Suprapubic skin (tissue), 4 donors: Measurements from ENCODE around the gene SLC30A3. TPM values are rescaled to one million over a fixed set of nuclear protein-coding genes. Genes with fewer than 3 reads are reported as not detected.

ENCODE experiments used
- DNase-seq, 2 donors: peaks; one replicate each; pipeline ENCODE4 v3.0.0-alpha.2; 2019; ENCODE audit warnings: low spot score in 2 of 2
- H3K27ac ChIP-seq: fragments of 200-600 bp; sonication (generic); one replicate; pipeline ENCODE4 v1.5.1; 2019
- H3K27me3 ChIP-seq: fragments of 200-600 bp; sonication (generic); one replicate; pipeline ENCODE4 v1.5.1; 2019
- H3K36me3 ChIP-seq: fragments of 200-600 bp; sonication (generic); one replicate; pipeline ENCODE4 v1.5.1; 2019
- H3K4me1 ChIP-seq: fragments of 200-600 bp; sonication (generic); one replicate; pipeline ENCODE4 v1.5.1; 2019
- H3K4me3 ChIP-seq: fragments of 200-600 bp; sonication (generic); one replicate; pipeline ENCODE4 v1.5.1; 2019; ENCODE audit warnings: mild to moderate bottlenecking
- H3K9me3 ChIP-seq: fragments of 200-600 bp; sonication (generic); one replicate; pipeline ENCODE4 v1.5.1; 2019
- CTCF ChIP-seq, 2 donors: fragments of 200-600 bp in 1 of 2; fragments of 450-650 bp in 1 of 2; sonication (generic) in 1 of 2; IDR thresholded peaks; one replicate each; pipeline ENCODE4 v1.5.1; 2016 to 2019; ENCODE audit warnings: antibody characterized with exemption in 2 of 2, mild to moderate bottlenecking in 1 of 2, moderate library complexity in 1 of 2
- EP300 ChIP-seq: sonication (generic); formaldehyde crosslinking; IDR thresholded peaks from one replicate; pipeline ENCODE4 v1.6.1; 2017; ENCODE audit warnings: antibody characterized with exemption
- POLR2A ChIP-seq, 2 donors: fragments of 450-650 bp; IDR thresholded peaks; one replicate each; pipeline ENCODE4 v1.6.1; 2017; ENCODE audit warnings: antibody characterized with exemption in 2 of 2, mild to moderate bottlenecking in 2 of 2, moderate library complexity in 2 of 2
- POLR2AphosphoS5 ChIP-seq, 3 donors: sonication (generic); formaldehyde crosslinking; IDR thresholded peaks; one replicate each; pipeline ENCODE4 v1.6.1; 2017; ENCODE audit warnings: antibody characterized with exemption in 3 of 3
- WGBS: methylation state at CpG from one replicate; pipeline ENCODE4 v1.1.5; 2018; 5-methylcytosine and 5-hydroxymethylcytosine counted together
- total RNA-seq, 4 donors: library from RNA; depleted of rRNA; stranded (reverse); fragments of >200 nt; gene quantifications; one replicate each; pipeline ENCODE4 v1.1.0, GENCODE V29; 2016

Gene SLC30A3
- not detected for total RNA-seq

GRCh38 chr2:27262379-27263286 lies at the start of gene SLC30A3:
Gene SLC30A3, minus strand, starts transcription at chr2:27263047. Its CDS starts 141 bp downstream, at chr2:27262906.
- 0% methylated on average over 4 of the region's 96 CpGs for WGBS
- DNase-seq: peak in 1 of 2 donors; percentile 80
- H3K4me3 ChIP-seq: peak within 1 kb of the TSS; percentile 52

GRCh38 chr2:27312152-27312551 lies 49.3 kb upstream of the SLC30A3 start:
- H3K4me1 ChIP-seq: peaks cover 8% of the 10 kb centered on the region
- H3K4me3 ChIP-seq: no peak overlapping the region
- H3K36me3 ChIP-seq: peaks cover 19% of the 10 kb centered on the region
- no peaks in the 10 kb centered on the region for H3K9me3 ChIP-seq
- peaks cover 19% of the 10 kb centered on the region for H3K27me3 ChIP-seq
- H3K27ac ChIP-seq: no peak overlapping the region
- 95% methylated on average over 3 of the region's 3 CpGs for WGBS
- no peak for DNase-seq
- TF ChIP-seq POLR2AphosphoS5 (IDR thresholded peaks at IDR 0.05): no peak
- TF ChIP-seq EP300: no peak
- no peak for TF ChIP-seq POLR2A (IDR thresholded peaks at IDR 0.05)
- TF ChIP-seq CTCF (IDR thresholded peaks at IDR 0.05): no peak

More at GRCh38 chr2:27262379-27263286, at the start of gene SLC30A3:
- Histone ChIP-seq H3K36me3 (no peaks in the 10 kb centered on the region), H3K9me3 (no peaks in the 10 kb centered on the region), H3K27ac (no peak within 1 kb of the TSS), H3K4me1 (peaks cover 38% of the 10 kb centered on the region), H3K27me3 (peaks cover 85% of the 10 kb centered on the region)
- no peak for TF ChIP-seq POLR2AphosphoS5 (IDR thresholded peaks at IDR 0.05)
- no peak for TF ChIP-seq EP300
- no peak for TF ChIP-seq CTCF (IDR thresholded peaks at IDR 0.05)
- no peak for TF ChIP-seq POLR2A (IDR thresholded peaks at IDR 0.05)

- H3K27me3 ChIP-seq: peaks cover 44% of the 10 kb centered on the region
- H3K4me1 ChIP-seq: peaks cover 18% of the 10 kb centered on the region
- no peak overlapping the region for H3K4me3 ChIP-seq
- no peak for DNase-seq
- peaks cover 19% of the 10 kb centered on the region for H3K36me3 ChIP-seq
- no peaks in the 10 kb centered on the region for H3K9me3 ChIP-seq
- TF ChIP-seq POLR2AphosphoS5 (IDR thresholded peaks at IDR 0.05): no peak
- no peak for TF ChIP-seq CTCF (IDR thresholded peaks at IDR 0.05)
- no peak overlapping the region for H3K27ac ChIP-seq
- WGBS: 88% methylated on average over 6 of the region's 6 CpGs
Observed at GRCh38 chr2:27309651-27310050, 46.8 kb upstream of the SLC30A3 start.

GRCh38 chr2:27308359-27308881 lies 45.6 kb upstream of the SLC30A3 start, which contains the start of gene UCN:
Gene UCN, minus strand, starts transcription at chr2:27308445. Its CDS starts 550 bp downstream, at chr2:27307895.
- peaks cover 46% of the 10 kb centered on the region for H3K27me3 ChIP-seq
- peaks cover 18% of the 10 kb centered on the region for H3K4me1 ChIP-seq
- WGBS: 43% methylated on average over 5 of the region's 25 CpGs
- no peak within 1 kb of the TSS for H3K27ac ChIP-seq
- H3K4me3 ChIP-seq: no peak within 1 kb of the TSS
- no peak for DNase-seq
- no peak for TF ChIP-seq POLR2AphosphoS5 (IDR thresholded peaks at IDR 0.05)
- no peak for TF ChIP-seq CTCF (IDR thresholded peaks at IDR 0.05)
- no peak for TF ChIP-seq POLR2A (IDR thresholded peaks at IDR 0.05)
- TF ChIP-seq EP300: no peak
- no peaks in the 10 kb centered on the region for H3K9me3 ChIP-seq
- peaks cover 19% of the 10 kb centered on the region for H3K36me3 ChIP-seq
